Nephron (organoid): Measurements from ENCODE around the gene SLC10A2.

Experiments used
- H3K27ac Mint-ChIP-seq, 3 experiments: 2 replicates each; pipeline ENCODE4 v1.8.0; 2020; ENCODE audit warnings: mixed read lengths in 3 of 3, mild to moderate bottlenecking in 2 of 3, moderate library complexity in 1 of 3
- H3K27me3 Mint-ChIP-seq: 2 replicates; pipeline ENCODE4 v1.8.0; 2021; ENCODE audit warnings: low read depth, mild to moderate bottlenecking, moderate library complexity, mixed read lengths
- H3K36me3 Mint-ChIP-seq: 2 replicates; pipeline ENCODE4 v1.8.0; 2020; ENCODE audit warnings: low read depth, mixed read lengths
- H3K4me1 Mint-ChIP-seq: 2 replicates; pipeline ENCODE4 v1.8.0; 2020; ENCODE audit warnings: mixed read lengths
- H3K4me3 Mint-ChIP-seq, 3 experiments: 2 replicates each; pipeline ENCODE4 v1.8.0; 2020; ENCODE audit warnings: mild to moderate bottlenecking in 3 of 3, mixed read lengths in 3 of 3, moderate library complexity in 2 of 3
- H3K9me3 Mint-ChIP-seq: 2 replicates; pipeline ENCODE4 v1.8.0; 2020; ENCODE audit warnings: mixed read lengths
- CTCF ChIP-seq, 3 experiments: fragments of 200-600 bp; sonication (generic); IDR thresholded peaks; one replicate each; pipeline ENCODE4 v1.5.0; 2021; ENCODE audit warnings: antibody characterized with exemption in 3 of 3; ENCODE audit not compliant: unreplicated experiment in 3 of 3

Gene SLC10A2

GRCh38 chr13:103029798-103030197, 36.4 kb downstream of the SLC10A2 start:
- H3K9me3 Mint-ChIP-seq = peaks cover 20% of the 10 kb centered on the region
- H3K4me3 Mint-ChIP-seq = no peak overlapping the region
- H3K4me1 Mint-ChIP-seq = no peaks in the 10 kb centered on the region
- H3K27ac Mint-ChIP-seq = no peak overlapping the region
- TF ChIP-seq CTCF (IDR thresholded peaks at IDR 0.05; ENCODE audit: unreplicated experiment in 3 of 3) = no peak
- H3K27me3 Mint-ChIP-seq = no peaks in the 10 kb centered on the region
- no peaks in the 10 kb centered on the region for H3K36me3 Mint-ChIP-seq

DNA sequence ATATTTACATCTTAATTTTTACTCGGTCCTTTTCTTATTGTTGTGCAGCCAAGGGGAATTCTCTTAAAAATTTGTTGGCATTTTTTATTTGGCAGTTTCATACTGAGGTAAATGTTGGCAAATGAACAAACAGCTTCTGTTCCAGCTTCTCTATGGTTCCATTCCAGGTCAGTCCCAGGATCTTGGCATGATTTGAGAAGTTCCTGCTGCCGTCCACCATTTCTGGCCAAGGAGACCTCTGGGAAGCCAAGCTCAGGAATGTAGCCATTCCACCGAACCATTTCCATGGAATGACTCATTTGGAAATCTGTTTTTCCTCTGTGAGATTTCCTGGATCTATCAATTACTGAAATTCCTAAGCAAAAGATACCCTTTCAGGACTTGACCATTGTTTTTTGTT, 43.9 kb downstream of the SLC10A2 start:
- Mint-ChIP-seq H3K27me3 (peaks cover 4% of the 10 kb centered on the region), H3K27ac (no peak overlapping the region), H3K36me3 (no peaks in the 10 kb centered on the region), H3K4me3 (no peak overlapping the region), H3K4me1 (peaks cover 22% of the 10 kb centered on the region), H3K9me3 (peaks cover 21% of the 10 kb centered on the region)
- TF ChIP-seq CTCF (IDR thresholded peaks at IDR 0.05; ENCODE audit: unreplicated experiment in 3 of 3) = no peak

DNA sequence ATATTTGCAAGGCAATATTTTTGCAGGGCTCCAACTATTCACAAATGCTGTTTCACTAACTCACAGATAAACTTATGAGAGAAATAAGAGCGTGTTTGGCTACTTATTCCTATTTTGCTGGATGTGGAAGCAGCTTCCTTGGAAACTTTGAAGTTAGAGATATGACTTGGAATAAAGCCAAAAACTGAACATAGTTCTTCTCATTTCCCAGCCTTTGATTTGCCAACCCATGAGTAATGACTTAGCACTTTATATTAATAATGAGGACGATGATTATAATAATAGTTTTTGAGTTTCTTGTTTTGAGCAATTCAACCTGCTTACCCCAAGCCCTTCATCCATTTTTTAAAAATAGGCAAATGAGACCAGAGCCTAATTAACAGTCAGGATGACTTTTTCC, 47.7 kb downstream of the SLC10A2 start:
- Mint-ChIP-seq H3K4me1 (peaks cover 25% of the 10 kb centered on the region), H3K9me3 (no peaks in the 10 kb centered on the region), H3K27me3 (peaks cover 4% of the 10 kb centered on the region), H3K4me3 (no peak overlapping the region), H3K36me3 (no peaks in the 10 kb centered on the region), H3K27ac (peak overlapping the region in 1 of 3 experiments; percentile 27)
- no peak for TF ChIP-seq CTCF (IDR thresholded peaks at IDR 0.05; ENCODE audit: unreplicated experiment in 3 of 3)

DNA sequence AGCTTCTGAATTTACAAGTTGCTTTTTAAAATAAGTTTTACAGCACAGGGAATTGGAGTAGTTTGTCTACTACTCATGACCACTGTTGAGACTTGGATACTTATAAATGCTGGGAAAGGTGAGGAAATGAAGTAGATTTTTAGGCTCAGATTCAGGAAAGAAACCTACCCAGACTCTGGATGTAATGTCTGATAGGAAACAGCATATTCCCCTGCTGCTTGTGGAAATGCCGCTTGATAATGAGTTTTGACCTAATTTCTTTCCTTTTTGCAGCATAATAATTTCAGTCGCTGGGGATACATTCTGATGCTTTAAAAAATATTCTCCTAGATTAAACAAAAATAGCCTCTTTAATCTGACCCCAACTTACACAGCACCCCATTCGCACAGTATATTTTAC, 53.6 kb downstream of the SLC10A2 start:
- Mint-ChIP-seq H3K27ac (no peak overlapping the region), H3K4me1 (peaks cover 6% of the 10 kb centered on the region), H3K27me3 (no peaks in the 10 kb centered on the region), H3K36me3 (no peaks in the 10 kb centered on the region), H3K9me3 (no peaks in the 10 kb centered on the region), H3K4me3 (no peak overlapping the region)
- no peak for TF ChIP-seq CTCF (IDR thresholded peaks at IDR 0.05; ENCODE audit: unreplicated experiment in 3 of 3)

DNA sequence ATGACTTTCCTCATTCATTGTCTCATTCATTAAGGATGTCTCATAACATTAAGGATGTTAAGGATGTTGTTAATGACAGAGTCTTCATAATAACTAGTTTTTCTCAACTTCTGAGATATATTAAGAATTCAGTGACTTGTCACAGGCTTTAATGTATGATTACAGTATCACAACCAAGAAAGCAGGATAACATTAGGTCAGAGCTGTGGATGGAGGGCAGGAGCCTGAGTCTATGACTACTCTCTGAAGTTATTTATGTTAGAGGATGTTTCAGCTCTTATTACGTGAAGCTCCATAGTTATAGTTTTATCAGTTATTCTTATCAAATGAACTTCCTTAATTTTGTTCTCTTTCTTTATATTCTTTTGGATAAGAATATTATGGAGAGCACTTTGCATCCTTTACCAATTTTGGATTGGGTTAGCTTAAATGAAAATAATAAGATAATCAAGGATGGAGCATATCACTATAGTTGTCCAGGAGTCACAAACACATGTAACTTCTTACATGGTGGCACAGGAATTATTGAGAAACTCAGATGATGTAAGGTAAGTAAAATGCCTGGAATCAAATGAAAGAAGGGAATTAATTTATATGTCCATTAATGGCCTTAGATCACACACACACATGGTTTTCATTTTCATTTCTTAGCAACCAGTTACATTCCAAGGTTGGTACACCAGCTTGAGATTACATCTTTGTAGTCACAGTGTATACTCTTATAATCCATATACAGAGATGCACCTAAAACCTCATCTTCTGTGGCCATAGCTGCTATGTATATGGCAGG, 57.0 kb downstream of the SLC10A2 start:
- H3K27ac Mint-ChIP-seq = no peak overlapping the region
- H3K4me3 Mint-ChIP-seq = no peak overlapping the region
- H3K9me3 Mint-ChIP-seq = no peaks in the 10 kb centered on the region
- no peaks in the 10 kb centered on the region for H3K27me3 Mint-ChIP-seq
- no peak for TF ChIP-seq CTCF (IDR thresholded peaks at IDR 0.05; ENCODE audit: unreplicated experiment in 3 of 3)
- H3K36me3 Mint-ChIP-seq = no peaks in the 10 kb centered on the region
- peaks cover 6% of the 10 kb centered on the region for H3K4me1 Mint-ChIP-seq

DNA sequence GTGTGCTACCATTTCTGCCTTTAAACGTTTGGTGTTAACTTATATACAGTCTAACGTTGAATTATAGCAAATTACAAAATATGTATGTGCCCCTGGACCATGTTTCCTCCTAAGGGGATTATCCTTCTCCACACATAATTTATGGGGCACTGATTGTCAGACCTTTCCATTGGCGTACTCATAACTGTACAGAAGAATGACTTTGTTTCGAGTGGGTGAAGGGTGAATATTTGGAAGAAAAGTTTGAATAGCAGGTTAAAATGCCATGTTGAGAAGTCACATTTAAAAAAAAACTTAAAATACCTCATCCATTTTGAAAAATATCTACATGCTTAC, 58.8 kb downstream of the SLC10A2 start:
- H3K4me1 Mint-ChIP-seq = peaks cover 6% of the 10 kb centered on the region
- H3K27me3 Mint-ChIP-seq = no peaks in the 10 kb centered on the region
- no peaks in the 10 kb centered on the region for H3K9me3 Mint-ChIP-seq
- no peak for TF ChIP-seq CTCF (IDR thresholded peaks at IDR 0.05; ENCODE audit: unreplicated experiment in 3 of 3)
- H3K36me3 Mint-ChIP-seq = no peaks in the 10 kb centered on the region
- no peak overlapping the region for H3K4me3 Mint-ChIP-seq
- no peak overlapping the region for H3K27ac Mint-ChIP-seq
